IMR-90 (cell line): Measurements from ENCODE around the gene ANP32B. TPM values are rescaled to one million over a fixed set of nuclear protein-coding genes. Genes with fewer than 3 reads are reported as not detected.
A peak's percentile ranks its signal among the peaks of the same experiment; 100 is the strongest.

ENCODE experiments used
- ATAC-seq: fragments of 200-7000 bp; cut with Tn5 transposase; 2 replicates; pipeline ENCODE4 v1.9.1; 2020; ENCODE audit warnings: low read depth, mild to moderate bottlenecking, moderate library complexity
- BruUV-seq: library from RNA; stranded (reverse); fragments of 400-500 nt; replicated peaks from 2 replicates; lab custom pipeline; 2021; lab: Mats Ljungman, UMichigan
- CTCF ChIA-PET: fragments of 300-600 bp; formaldehyde crosslinking; extraction: SDS; loops from one replicate; lab custom pipeline; 2021; ENCODE audit warnings: antibody characterized with exemption; lab: Yijun Ruan, JAX
- POLR2A ChIA-PET: fragments of 300-600 bp; sonication (Branson Sonifier 250); formaldehyde crosslinking; loops from one replicate; lab custom pipeline; 2022; ENCODE audit warnings: antibody characterized with exemption; ENCODE audit not compliant: unreplicated experiment; lab: Charles Lee
- DNase-seq: peaks from one replicate; pipeline ENCODE4 v3.0.0; 2013
- H2AFZ ChIP-seq: replicated peaks from 2 replicates; pipeline ENCODE3; 2013; ENCODE audit warnings: low read length, mild to moderate bottlenecking; ENCODE audit not compliant: poor library complexity
- H2AK5ac ChIP-seq: 2 replicates; pipeline ENCODE4 v1.6.1; 2013; ENCODE audit warnings: low read depth, low read length, inconsistent platforms
- H2AK9ac ChIP-seq: replicated peaks from 2 replicates; pipeline ENCODE3; 2013; ENCODE audit warnings: mild to moderate bottlenecking, low read depth, low read length, moderate library complexity; ENCODE audit not compliant: poor library complexity
- H2BK120ac ChIP-seq: 2 replicates; pipeline ENCODE4 v1.6.1; 2013; ENCODE audit warnings: low read depth, low read length, inconsistent platforms
- H2BK15ac ChIP-seq: 3 replicates; pipeline ENCODE4 v1.6.1; 2013; ENCODE audit warnings: low read depth, low read length, inconsistent platforms
- H2BK20ac ChIP-seq: 2 replicates; pipeline ENCODE4 v1.6.1; 2013; ENCODE audit warnings: low read depth, mild to moderate bottlenecking, inconsistent platforms, low read length, moderate library complexity
- H2BK5ac ChIP-seq: 2 replicates; pipeline ENCODE4 v1.6.1; 2013; ENCODE audit warnings: mild to moderate bottlenecking, low read depth, low read length, inconsistent platforms; ENCODE audit not compliant: poor library complexity, severe bottlenecking
- H3K14ac ChIP-seq: replicated peaks from 2 replicates; pipeline ENCODE4 v1.6.1; 2013; ENCODE audit warnings: low read depth, low read length, inconsistent platforms
- H3K18ac ChIP-seq: 2 replicates; pipeline ENCODE4 v1.6.1; 2013; ENCODE audit warnings: low read depth, low read length, control low read depth
- H3K23ac ChIP-seq: 2 replicates; pipeline ENCODE4 v1.6.1; 2013; ENCODE audit warnings: low read depth, low read length, inconsistent platforms
- H3K27ac ChIP-seq: 2 replicates; pipeline ENCODE4 v1.5.1; 2013; ENCODE audit warnings: mild to moderate bottlenecking, control low read depth, low read length; ENCODE audit not compliant: insufficient read depth
- H3K27me3 ChIP-seq: 2 replicates; pipeline ENCODE4 v1.6.1; 2013; ENCODE audit warnings: low read length; ENCODE audit not compliant: control insufficient read depth, insufficient read depth
- H3K36me3 ChIP-seq: 2 replicates; pipeline ENCODE4 v1.6.1; 2013; ENCODE audit warnings: low read length, mixed read lengths; ENCODE audit not compliant: control insufficient read depth, insufficient read depth
- H3K4ac ChIP-seq: 2 replicates; pipeline ENCODE4 v1.6.1; 2013; ENCODE audit warnings: low read depth, low read length, inconsistent platforms
- H3K4me1 ChIP-seq: 2 replicates; pipeline ENCODE4 v1.6.1; 2013; ENCODE audit warnings: low read length, mixed read lengths; ENCODE audit not compliant: control insufficient read depth, insufficient read depth
- H3K4me2 ChIP-seq: 2 replicates; pipeline ENCODE4 v1.6.1; 2013; ENCODE audit warnings: low read depth, mild to moderate bottlenecking, control low read depth, low read length, moderate library complexity
- H3K4me3 ChIP-seq: 2 replicates; pipeline ENCODE4 v1.5.1; 2013; ENCODE audit warnings: low read depth, mild to moderate bottlenecking, control low read depth, low read length, moderate library complexity; ENCODE audit not compliant: insufficient read depth
- H3K56ac ChIP-seq: 2 replicates; pipeline ENCODE4 v1.6.1; 2013; ENCODE audit warnings: low read length, inconsistent platforms; ENCODE audit not compliant: insufficient read depth; ENCODE audit errors: extremely low read depth
- H3K79me1 ChIP-seq, 2 experiments: 2 replicates each; pipeline ENCODE4 v1.6.1; 2013; ENCODE audit warnings: low read length in 2 of 2, inconsistent platforms in 1 of 2, low read depth in 1 of 2
- H3K9ac ChIP-seq: 2 replicates; pipeline ENCODE4 v1.6.1; 2013; ENCODE audit warnings: low read depth, low read length, control low read depth
- H3K9me1 ChIP-seq: 2 replicates; pipeline ENCODE4 v1.6.1; 2013; ENCODE audit warnings: low read length, inconsistent platforms; ENCODE audit not compliant: insufficient read depth
- H3K9me3 ChIP-seq: 2 replicates; pipeline ENCODE4 v1.6.1; 2013; ENCODE audit warnings: low read length; ENCODE audit not compliant: control insufficient read depth, insufficient read depth
- H4K20me1 ChIP-seq: 2 replicates; pipeline ENCODE4 v1.6.1; 2013; ENCODE audit warnings: low read length, inconsistent platforms; ENCODE audit not compliant: insufficient read depth
- H4K5ac ChIP-seq: 2 replicates; pipeline ENCODE4 v1.6.1; 2013; ENCODE audit warnings: mild to moderate bottlenecking, low read depth, low read length, control low read depth
- H4K8ac ChIP-seq, 2 experiments: 2 replicates each; pipeline ENCODE4 v1.6.1; 2013; ENCODE audit warnings: low read depth in 2 of 2, low read length in 2 of 2, control low read depth in 1 of 2, inconsistent platforms in 1 of 2
- H4K91ac ChIP-seq: 2 replicates; pipeline ENCODE4 v1.6.1; 2013; ENCODE audit warnings: low read depth, low read length, inconsistent platforms; ENCODE audit not compliant: insufficient read depth
- BHLHE40 ChIP-seq: fragments of 150-350 bp; IDR thresholded peaks from 2 replicates; pipeline ENCODE4 v1.6.1; 2016; ENCODE audit warnings: mild to moderate bottlenecking, low read depth, low read length
- CEBPB ChIP-seq: IDR thresholded peaks from 2 replicates; pipeline ENCODE4 v1.6.1; 2012; ENCODE audit warnings: low read depth, low read length, improper control_type of control experiment
- CHD1 ChIP-seq: IDR thresholded peaks from 2 replicates; pipeline ENCODE4 v1.6.1; 2012; ENCODE audit warnings: low read depth, low read length, improper control_type of control experiment
- CTCF ChIP-seq: conservative IDR thresholded peaks from 2 replicates; pipeline ENCODE4 v1.5.1; 2012; ENCODE audit warnings: mild to moderate bottlenecking, low read depth, low read length, improper control_type of control experiment
- ELK1 ChIP-seq: fragments of 150-350 bp; IDR thresholded peaks from 2 replicates; pipeline ENCODE4 v1.6.1; 2016; ENCODE audit warnings: low read depth, mild to moderate bottlenecking, low read length, moderate library complexity, borderline replicate concordance
- MAFK ChIP-seq: IDR thresholded peaks from 2 replicates; pipeline ENCODE4 v1.6.1; 2012; ENCODE audit warnings: low read depth, low read length, improper control_type of control experiment
- MAZ ChIP-seq: IDR thresholded peaks from 2 replicates; pipeline ENCODE4 v1.6.1; 2012; ENCODE audit warnings: low read depth, mild to moderate bottlenecking, low read length, improper control_type of control experiment, moderate library complexity, borderline replicate concordance
- MXI1 ChIP-seq: IDR thresholded peaks from 2 replicates; pipeline ENCODE4 v1.6.1; 2012; ENCODE audit warnings: low read depth, mild to moderate bottlenecking, low read length, moderate library complexity, borderline replicate concordance
- NFE2L2 ChIP-seq: fragments of 150-350 bp; IDR thresholded peaks from 2 replicates; pipeline ENCODE4 v1.6.1; 2016; ENCODE audit warnings: low read depth, mild to moderate bottlenecking, low read length
- POLR2A ChIP-seq: IDR thresholded peaks from 2 replicates; pipeline ENCODE4 v1.6.1; 2012; ENCODE audit warnings: mild to moderate bottlenecking, low read depth, low read length
- RAD21 ChIP-seq: IDR thresholded peaks from 2 replicates; pipeline ENCODE4 v1.6.1; 2012; ENCODE audit warnings: low read length, improper control_type of control experiment
- RCOR1 ChIP-seq: IDR thresholded peaks from 2 replicates; pipeline ENCODE4 v1.6.1; 2012; ENCODE audit warnings: mild to moderate bottlenecking, low read length, improper control_type of control experiment; ENCODE audit not compliant: insufficient replicate concordance
- RFX5 ChIP-seq: IDR thresholded peaks from 2 replicates; pipeline ENCODE4 v1.8.0; 2012; ENCODE audit warnings: low read depth, mild to moderate bottlenecking, low read length, moderate library complexity
- SMC3 ChIP-seq: fragments of 150-350 bp; IDR thresholded peaks from 2 replicates; pipeline ENCODE4 v1.6.1; 2016; ENCODE audit warnings: low read depth, mild to moderate bottlenecking, antibody characterized with exemption, low read length, moderate library complexity
- WGBS, 2 experiments: methylation state at CpG; one replicate each; pipeline versions ENCODE4 v1.1.5 to v1.1.7; 2013; ENCODE audit warnings: missing lambda C conversion rate in 2 of 2; ENCODE audit not compliant: insufficient read length in 1 of 2; ENCODE audit errors: extremely low coverage in 2 of 2; 5-methylcytosine and 5-hydroxymethylcytosine counted together
- dilution Hi-C: fragments of 300-500 bp; cut with HindIII; formaldehyde crosslinking; loops from one replicate; pipeline ENCODE4 v1.14.3; 2018; ENCODE audit warnings: low sequenced_read_pairs; ENCODE audit not compliant: unreplicated experiment
- in situ Hi-C: fragments of 300-500 bp; cut with MboI; formaldehyde crosslinking; loops from 3 replicates; pipeline ENCODE4 v1.14.3; 2019; ENCODE audit warnings: low sequenced_read_pairs, inconsistent platforms, mixed read lengths
- intact Hi-C: fragments of 100-400 bp; cut with micrococcal nuclease; formaldehyde crosslinking; loops from 2 replicates; pipeline ENCODE4 v1.10.0; 2022
- polyA plus RNA-seq, 3 experiments: library from polyadenylated mRNA; depleted of rRNA; stranded (reverse); fragments of >200 nt; gene quantifications; 2 replicates each; pipeline ENCODE4 v1.2.3, GENCODE V29; 2012; ENCODE audit warnings: low replicate concordance in 1 of 3
- total RNA-seq: library from RNA; depleted of rRNA; stranded (reverse); fragments of >200 nt; gene quantifications from 2 replicates; pipeline ENCODE4 v1.2.3, GENCODE V29; 2012

The ANP32B gene
- total and polyA plus RNA-seq, 2 of the 4 experiments (the other 2 are of a cell fraction), result 3.9 to 46.8 TPM

GRCh38 chr9:98056269-98057137 is 73.4 kb downstream of the ANP32B start, which contains the start of gene NANS:
Gene NANS, plus strand, starts transcription at chr9:98056732. Its CDS starts 77 bp downstream, at chr9:98056809.
- peak within 1 kb of the TSS; percentile 73 for H3K56ac ChIP-seq
- H2AFZ ChIP-seq, result peak within 1 kb of the TSS; percentile 93
- ATAC-seq (peak; percentile 97), DNase-seq (peak; percentile 97)
- peaks cover 8% of the 10 kb centered on the region for H3K9me1 ChIP-seq
- intact Hi-C loops, result loop anchor here (1.0 to 2.0 kb wide), 2 partner anchors 74 to 133 kb away; partner anchors contain the start of gene ANP32B
- peak within 1 kb of the TSS; percentile 57 for H3K4ac ChIP-seq
- peak within 1 kb of the TSS; percentile 39 for H4K5ac ChIP-seq
- peak within 1 kb of the TSS; percentile 85 for H3K23ac ChIP-seq
- peak within 1 kb of the TSS; percentile 72 for H4K91ac ChIP-seq
- H3K4me3 ChIP-seq, result peak within 1 kb of the TSS; percentile 88
- no TSS peak for BruUV-seq
- H2AK5ac ChIP-seq, result peak within 1 kb of the TSS; percentile 22; the same call in 1 of the 2 replicates
- peak within 1 kb of the TSS; percentile 91 for H3K9ac ChIP-seq
- H3K18ac ChIP-seq, result peak within 1 kb of the TSS; percentile 46
- peaks cover 19 to 39% of the 10 kb centered on the region in 2 experiments; a peak in 3 of 4 replicates for H3K79me1 ChIP-seq
- peaks cover 3% of the 10 kb centered on the region for H3K4me1 ChIP-seq
- no peaks in the 10 kb centered on the region for H3K27me3 ChIP-seq
- H4K20me1 ChIP-seq, result peaks cover 15% of the 10 kb centered on the region; the same call in 1 of the 2 replicates
- peak within 1 kb of the TSS; percentile 15 for H3K14ac ChIP-seq
- no peaks in the 10 kb centered on the region for H3K9me3 ChIP-seq
- H2BK5ac ChIP-seq, result peak within 1 kb of the TSS; percentile 71
- H4K8ac ChIP-seq, result peak within 1 kb of the TSS; percentile 47 to 61
- peak within 1 kb of the TSS; percentile 83 for H3K4me2 ChIP-seq
- WGBS, 2 experiments, result 1% methylated on average over 41 of the region's 80 CpGs; no CpG with 5 or more reads in 1 of the 2 experiments
- H3K36me3 ChIP-seq, result peaks cover 5% of the 10 kb centered on the region
- H2BK120ac ChIP-seq, result peak within 1 kb of the TSS; percentile 1; the same call in 1 of the 2 replicates
- H2BK20ac ChIP-seq, result no peak within 1 kb of the TSS
- H3K27ac ChIP-seq, result peak within 1 kb of the TSS; percentile 84
- in situ Hi-C loops, result no loop called here
- no peak within 1 kb of the TSS; the same call in 2 of the 3 replicates for H2BK15ac ChIP-seq
- POLR2A ChIA-PET, result interaction anchor here (0.5 to 0.9 kb wide), 9 partner anchors 9 to 466 kb away, joined by 3 to 7 read pairs (median 4); partner anchors contain the start of gene TRMO
- dilution Hi-C loops, result no loop called here
- H2AK9ac ChIP-seq, result peak within 1 kb of the TSS; percentile 94
- CTCF ChIA-PET, result interaction anchor here (0.6 to 1.1 kb wide), 3 partner anchors 69 to 654 kb away, joined by 3 read pairs; no protein-coding TSS in a partner anchor
- TF ChIP-seq RCOR1, result no peak
- no peak for TF ChIP-seq RFX5
- 0 out of 2 replicates have a peak, but pooled peaks have one; percentile 41 for TF ChIP-seq CEBPB
- peak; percentile 19; the same call in 1 of the 2 replicates for TF ChIP-seq SMC3
- peak; percentile 99 for TF ChIP-seq POLR2A
- peak; percentile 16; the same call in 1 of the 2 replicates for TF ChIP-seq MAZ
- peak; percentile 33 for TF ChIP-seq CTCF
- TF ChIP-seq BHLHE40, result 0 out of 2 replicates have a peak, but pooled peaks have one; percentile 30
- no peak for TF ChIP-seq NFE2L2
- peak; percentile 33; the same call in 1 of the 2 replicates for TF ChIP-seq RAD21
- peak; percentile 63; the same call in 1 of the 2 replicates for TF ChIP-seq MXI1
- TF ChIP-seq MAFK, result no peak
- TF ChIP-seq ELK1, result no peak
- peak; percentile 95 for TF ChIP-seq CHD1
